ENCODE data around the gene ATOH7. TPM values are rescaled to one million over a fixed set of nuclear protein-coding genes. Genes with fewer than 3 reads are reported as not detected.
"Not testable (repeated sequence)": the region's sequence is repeated elsewhere in the genome, so short reads cannot be mapped to it uniquely, and the experiment has no call there.

Gene ATOH7
- total RNA-seq, result under 1 TPM in 1 of 3 donors, not detected in 2; 0.64 TPM

DNA sequence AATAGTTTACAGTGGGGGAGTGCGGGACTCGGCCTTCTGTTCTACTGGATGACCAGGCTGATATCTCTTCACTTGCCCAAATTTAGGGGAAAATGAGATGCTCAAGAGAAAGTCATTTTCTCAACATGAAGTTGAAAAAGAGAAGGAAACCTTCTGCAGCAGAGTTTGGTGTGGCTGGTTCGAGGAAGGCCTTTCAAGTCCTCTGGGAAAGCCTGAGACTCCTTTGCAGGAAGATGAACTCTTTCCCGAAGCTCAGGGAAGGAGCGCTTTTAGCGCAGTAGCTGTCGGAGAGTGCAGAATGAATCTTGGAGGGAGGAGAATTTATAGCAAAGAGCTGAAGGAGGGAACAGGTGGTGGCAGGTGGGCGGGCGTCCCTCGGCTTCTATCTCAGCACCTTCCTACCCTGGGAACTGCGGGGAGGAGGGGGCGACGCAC is at the start of gene ATOH7:
Gene ATOH7 (minus strand): TSS at position 297 of the 435 bp plus-strand sequence. CDS start 436 bp downstream, outside the sequence.
- intact Hi-C loops (cut with DNase I; ENCODE audit: low total_unique reads), result no loop called here
- Histone ChIP-seq H3K4me1 (no peaks in the 10 kb centered on the region), H3K27ac (peak within 1 kb of the TSS; percentile 57 to 79), H3K9me3 (no peaks in the 10 kb centered on the region), H3K27me3 (no peaks in the 10 kb centered on the region), H3K4me3 (peak within 1 kb of the TSS; percentile 45 to 79 (median 61)), H3K36me3 (no peaks in the 10 kb centered on the region)
- TF ChIP-seq POLR2A (IDR thresholded peaks at IDR 0.05) (no peak), POLR2AphosphoS5 (IDR thresholded peaks at IDR 0.05) (no peak)
- TF ChIP-seq, protein P1, sequence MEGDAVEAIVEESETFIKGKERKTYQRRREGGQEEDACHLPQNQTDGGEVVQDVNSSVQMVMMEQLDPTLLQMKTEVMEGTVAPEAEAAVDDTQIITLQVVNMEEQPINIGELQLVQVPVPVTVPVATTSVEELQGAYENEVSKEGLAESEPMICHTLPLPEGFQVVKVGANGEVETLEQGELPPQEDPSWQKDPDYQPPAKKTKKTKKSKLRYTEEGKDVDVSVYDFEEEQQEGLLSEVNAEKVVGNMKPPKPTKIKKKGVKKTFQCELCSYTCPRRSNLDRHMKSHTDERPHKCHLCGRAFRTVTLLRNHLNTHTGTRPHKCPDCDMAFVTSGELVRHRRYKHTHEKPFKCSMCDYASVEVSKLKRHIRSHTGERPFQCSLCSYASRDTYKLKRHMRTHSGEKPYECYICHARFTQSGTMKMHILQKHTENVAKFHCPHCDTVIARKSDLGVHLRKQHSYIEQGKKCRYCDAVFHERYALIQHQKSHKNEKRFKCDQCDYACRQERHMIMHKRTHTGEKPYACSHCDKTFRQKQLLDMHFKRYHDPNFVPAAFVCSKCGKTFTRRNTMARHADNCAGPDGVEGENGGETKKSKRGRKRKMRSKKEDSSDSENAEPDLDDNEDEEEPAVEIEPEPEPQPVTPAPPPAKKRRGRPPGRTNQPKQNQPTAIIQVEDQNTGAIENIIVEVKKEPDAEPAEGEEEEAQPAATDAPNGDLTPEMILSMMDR (IDR thresholded peaks at IDR 0.05), result no peak
- no peak for DNase-seq (ENCODE audit: low spot score in 2 of 2)

DNA sequence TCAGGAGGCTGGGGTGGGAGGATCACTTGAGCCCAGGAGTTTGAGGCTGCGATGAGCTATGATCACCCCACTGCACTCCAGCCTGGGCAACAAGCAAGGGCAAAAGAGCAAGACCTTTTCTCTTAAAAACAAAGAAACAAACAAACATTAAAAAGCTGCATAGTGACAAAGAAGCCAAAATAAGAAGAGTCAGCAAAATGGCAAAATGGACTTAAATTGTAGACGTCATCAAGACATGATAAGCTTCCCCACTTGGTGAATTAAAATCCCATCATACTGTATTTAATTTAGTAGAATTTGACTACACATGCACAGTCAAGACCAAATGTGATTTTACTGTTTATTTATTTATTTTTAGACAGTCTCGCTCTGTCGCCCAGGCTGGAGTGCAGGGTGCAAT is 48.8 kb upstream of the ATOH7 start:
- intact Hi-C loops (cut with DNase I; ENCODE audit: low total_unique reads), result no loop called here
- DNase-seq (ENCODE audit: low spot score in 2 of 2), result no peak
- Histone ChIP-seq H3K4me1 (no peaks in the 10 kb centered on the region), H3K27ac (no peak overlapping the region), H3K27me3 (no peaks in the 10 kb centered on the region), H3K4me3 (no peak overlapping the region), H3K36me3 (no peaks in the 10 kb centered on the region), H3K9me3 (peaks cover 8% of the 10 kb centered on the region in 2 donors)
- no peak for TF ChIP-seq POLR2A (IDR thresholded peaks at IDR 0.05)
- no peak for TF ChIP-seq POLR2AphosphoS5 (IDR thresholded peaks at IDR 0.05)
- TF ChIP-seq, protein P1 (IDR thresholded peaks at IDR 0.05), result no peak

DNA sequence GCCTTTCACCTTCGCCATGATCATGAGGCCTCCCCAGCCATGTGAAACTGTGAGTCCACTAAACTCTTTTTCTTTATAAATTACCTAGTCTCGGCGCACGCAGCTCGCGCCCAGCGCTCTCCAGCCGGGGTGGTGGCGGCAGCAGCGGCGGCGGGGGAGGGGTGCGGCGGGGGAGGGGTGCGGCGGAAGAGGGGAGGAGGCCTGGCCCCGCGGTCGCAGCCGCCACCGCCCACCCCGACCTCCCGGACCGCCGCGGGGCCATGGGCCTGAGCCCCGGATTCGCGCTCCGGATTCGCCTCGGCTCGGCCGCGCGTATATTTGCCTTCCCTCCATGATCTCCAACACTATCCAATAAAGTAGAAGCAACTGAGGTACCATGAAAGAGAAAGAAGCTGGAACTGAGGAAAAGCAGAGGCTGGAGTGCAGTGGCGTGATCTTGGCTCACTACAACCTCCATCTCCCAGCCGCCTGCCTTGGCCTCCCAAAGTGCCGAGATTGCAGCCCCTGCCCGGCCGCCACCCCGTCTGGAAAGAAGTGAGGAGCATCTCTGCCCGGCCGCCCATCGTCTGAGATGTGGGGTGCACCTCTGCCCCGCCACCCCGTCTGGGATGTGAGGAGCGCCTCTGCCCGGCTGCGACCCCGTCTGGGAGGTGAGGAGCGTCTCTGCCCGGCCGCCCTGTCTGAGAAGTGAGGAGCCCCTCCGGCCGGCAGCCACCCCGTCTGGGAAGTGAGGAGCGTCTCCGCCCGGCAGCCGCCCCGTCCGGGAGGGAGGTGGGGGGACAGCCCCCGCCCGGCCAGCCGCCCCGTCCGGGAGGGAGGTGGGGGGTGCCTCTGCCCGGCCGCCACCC is 47.2 kb upstream of the ATOH7 start:
- intact Hi-C loops (cut with DNase I; ENCODE audit: low total_unique reads); H3K9me3 ChIP-seq; H3K4me1 ChIP-seq; H3K36me3 ChIP-seq; H3K27ac ChIP-seq; H3K4me3 ChIP-seq; DNase-seq (ENCODE audit: low spot score in 2 of 2); H3K27me3 ChIP-seq: not testable (repeated sequence)

DNA sequence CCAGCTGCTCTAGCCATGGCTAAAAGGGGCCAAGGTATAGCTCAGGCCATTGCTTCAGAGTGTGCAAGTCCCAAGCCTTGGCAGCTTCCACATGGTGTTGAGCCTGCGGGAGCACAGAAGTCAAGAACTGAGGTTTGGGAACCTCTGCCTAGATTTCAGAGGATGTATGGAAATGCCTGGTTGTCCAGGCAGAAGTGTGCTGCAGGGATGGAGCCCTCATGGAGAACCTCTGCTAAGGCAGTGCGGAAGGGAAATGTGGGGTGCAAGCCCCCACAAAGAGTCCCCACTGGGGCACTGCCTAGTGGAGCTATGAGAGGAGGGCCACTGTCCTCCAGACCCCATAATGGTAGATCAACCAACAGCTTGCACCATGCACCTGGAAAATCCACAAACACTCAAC is 45.9 kb upstream of the ATOH7 start:
- H3K4me1 ChIP-seq; DNase-seq (ENCODE audit: low spot score in 2 of 2); H3K4me3 ChIP-seq; intact Hi-C loops (cut with DNase I; ENCODE audit: low total_unique reads); H3K27ac ChIP-seq; H3K36me3 ChIP-seq; H3K27me3 ChIP-seq; H3K9me3 ChIP-seq: not testable (repeated sequence)

DNA sequence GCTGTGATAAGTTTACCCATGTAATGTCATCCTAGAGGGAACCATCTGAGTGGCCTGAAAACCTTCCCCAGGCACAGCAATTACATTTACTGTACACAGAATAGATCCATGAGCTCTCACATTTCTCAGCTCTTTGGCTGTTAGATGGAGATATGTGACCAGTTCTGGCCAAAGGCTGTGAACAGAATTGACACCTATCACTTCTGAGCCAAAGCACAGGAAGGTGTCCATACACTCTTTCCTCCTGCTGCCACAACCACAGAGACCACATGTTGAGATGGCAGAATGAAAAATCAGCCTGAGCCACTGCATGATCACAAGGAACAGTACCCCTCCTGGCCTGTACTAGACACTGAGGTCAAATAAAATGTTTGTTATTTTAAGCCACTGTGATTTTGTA is 44.3 kb upstream of the ATOH7 start:
- H3K4me3 ChIP-seq, result no peak overlapping the region
- H3K9me3 ChIP-seq, result peaks cover 8% of the 10 kb centered on the region in 2 donors
- intact Hi-C loops (cut with DNase I; ENCODE audit: low total_unique reads), result no loop called here
- TF ChIP-seq POLR2A (IDR thresholded peaks at IDR 0.05) (no peak), POLR2AphosphoS5 (IDR thresholded peaks at IDR 0.05) (no peak)
- TF ChIP-seq, protein P1 (IDR thresholded peaks at IDR 0.05), result no peak
- no peak for DNase-seq (ENCODE audit: low spot score in 2 of 2)
- no peaks in the 10 kb centered on the region for H3K27me3 ChIP-seq
- H3K4me1 ChIP-seq, result no peaks in the 10 kb centered on the region
- no peaks in the 10 kb centered on the region for H3K36me3 ChIP-seq
- H3K27ac ChIP-seq, result no peak overlapping the region

DNA sequence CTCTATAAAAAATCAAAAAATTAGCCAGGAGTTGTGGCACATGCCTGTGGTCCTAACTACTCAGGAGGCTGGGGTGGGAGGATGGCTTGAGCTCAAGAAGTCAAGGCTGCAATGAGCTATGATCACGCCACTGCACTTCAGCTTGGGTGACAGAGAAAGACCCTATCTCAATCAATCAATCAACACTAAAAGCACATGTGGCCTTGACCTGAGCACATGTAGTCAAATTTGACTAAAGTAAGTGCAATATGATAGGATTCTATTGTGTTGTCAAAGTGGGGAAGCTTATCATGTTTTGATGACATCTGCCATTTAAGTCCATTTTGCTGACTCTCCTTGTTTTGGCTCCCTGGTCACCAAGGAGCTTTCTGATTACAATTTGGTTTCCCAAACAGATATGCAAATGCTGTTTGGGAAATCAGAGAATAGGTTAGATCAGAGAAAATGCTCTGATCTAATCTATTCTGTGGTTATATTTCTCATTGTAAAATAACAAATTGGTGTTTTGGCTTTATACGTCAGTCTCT is 43.8 kb upstream of the ATOH7 start:
- no peak overlapping the region for H3K4me3 ChIP-seq
- DNase-seq (ENCODE audit: low spot score in 2 of 2), result no peak
- TF ChIP-seq, protein P1 (IDR thresholded peaks at IDR 0.05), result no peak
- TF ChIP-seq POLR2A (IDR thresholded peaks at IDR 0.05) (no peak), POLR2AphosphoS5 (IDR thresholded peaks at IDR 0.05) (no peak)

More for the DNA sequence above, 43.8 kb upstream of the ATOH7 start:
- H3K27me3 ChIP-seq, result no peaks in the 10 kb centered on the region
- H3K36me3 ChIP-seq, result no peaks in the 10 kb centered on the region
- H3K4me1 ChIP-seq, result no peaks in the 10 kb centered on the region
- intact Hi-C loops (cut with DNase I; ENCODE audit: low total_unique reads), result no loop called here
- no peak overlapping the region for H3K27ac ChIP-seq
- H3K9me3 ChIP-seq, result peaks cover 8% of the 10 kb centered on the region in 2 donors

Measured in breast epithelium (tissue), 4 donors.